IPS-18c (cell line): ENCODE results near the gene DENND5B.

Experiments
- H3K4me3 ChIP-seq: 2 replicates; pipeline ENCODE4 v1.7.0; 2013; ENCODE audit warnings: low read depth, mild to moderate bottlenecking, low read length, moderate library complexity; ENCODE audit not compliant: insufficient read depth
- H3K9me3 ChIP-seq: one replicate; pipeline ENCODE4 v1.6.1; 2013; ENCODE audit warnings: mild to moderate bottlenecking, low read length, moderate library complexity; ENCODE audit not compliant: control insufficient read depth, insufficient read depth

The DENND5B gene

DNA sequence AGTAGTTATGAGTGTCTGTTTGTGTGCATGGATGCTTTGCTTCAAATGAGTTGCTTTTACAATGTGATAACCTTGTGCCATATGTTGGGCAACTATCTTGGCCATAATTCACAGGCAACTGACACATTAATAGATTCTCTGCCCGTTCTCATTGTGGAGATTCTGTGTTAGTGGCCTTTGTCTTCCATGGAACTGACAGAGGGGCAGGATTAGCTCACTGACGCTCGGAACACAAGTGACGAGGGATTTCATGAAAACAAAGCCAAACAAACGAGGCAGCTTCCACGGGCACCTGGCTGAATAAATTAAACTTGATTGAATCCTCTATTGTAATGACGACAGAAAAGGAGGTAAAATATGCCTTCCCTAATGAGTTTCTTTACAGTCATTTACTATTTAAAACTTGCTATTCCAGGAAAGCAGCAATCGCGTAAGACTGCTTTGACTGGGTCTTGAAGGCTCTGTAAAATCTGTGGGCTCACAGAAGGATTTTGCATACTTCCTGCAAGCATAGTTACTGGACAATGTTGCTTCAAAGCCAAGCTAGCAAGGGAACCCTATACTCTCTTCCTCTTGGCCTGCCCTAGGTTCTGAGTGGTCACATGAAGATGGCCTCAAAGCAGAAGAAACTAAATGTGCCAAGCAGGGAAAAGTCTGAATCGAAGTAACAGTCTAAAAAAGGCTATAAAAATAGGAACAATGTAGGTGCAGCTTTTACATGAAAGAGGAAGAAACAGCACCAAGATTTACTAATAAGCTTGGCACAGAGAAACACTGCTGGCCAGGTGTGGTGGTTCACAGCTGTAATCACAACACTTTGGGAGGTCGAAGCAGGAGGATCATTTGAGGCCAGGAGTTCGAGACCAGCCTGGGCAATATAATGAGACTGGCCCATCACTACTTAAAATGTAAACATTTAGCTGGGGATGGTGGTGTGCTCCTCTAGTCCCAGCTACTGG is 236.9 kb downstream of the DENND5B start:
- Histone ChIP-seq H3K4me3 (no peak overlapping the region), H3K9me3 (no peaks in the 10 kb centered on the region)

- no peak overlapping the region for H3K4me3 ChIP-seq
- peaks cover under 1% of the 10 kb centered on the region for H3K9me3 ChIP-seq
Measured at GRCh38 chr12:31346267-31346666, 244.7 kb downstream of the DENND5B start.

DNA sequence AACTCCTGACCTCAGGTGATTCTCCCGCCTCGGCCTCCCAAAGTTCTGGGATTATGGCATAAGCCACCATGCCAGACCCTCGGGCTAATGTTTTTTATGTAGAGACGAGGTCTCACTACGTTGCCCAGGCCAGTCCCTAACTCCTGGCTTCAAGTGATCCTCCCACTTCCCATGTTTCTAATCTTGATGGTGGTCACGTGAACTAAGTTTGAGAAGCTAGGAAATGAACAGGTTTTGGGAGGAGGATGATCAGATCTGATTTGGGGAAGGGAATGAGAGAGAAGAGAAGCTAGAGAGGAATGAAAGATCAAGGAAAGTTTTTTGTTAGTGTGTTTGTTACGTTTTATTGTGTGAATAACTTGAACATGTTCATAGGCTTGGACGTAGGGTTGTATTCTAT is 247.8 kb downstream of the DENND5B start:
- H3K4me3 ChIP-seq: no peak overlapping the region
- peaks cover 2% of the 10 kb centered on the region for H3K9me3 ChIP-seq

DNA sequence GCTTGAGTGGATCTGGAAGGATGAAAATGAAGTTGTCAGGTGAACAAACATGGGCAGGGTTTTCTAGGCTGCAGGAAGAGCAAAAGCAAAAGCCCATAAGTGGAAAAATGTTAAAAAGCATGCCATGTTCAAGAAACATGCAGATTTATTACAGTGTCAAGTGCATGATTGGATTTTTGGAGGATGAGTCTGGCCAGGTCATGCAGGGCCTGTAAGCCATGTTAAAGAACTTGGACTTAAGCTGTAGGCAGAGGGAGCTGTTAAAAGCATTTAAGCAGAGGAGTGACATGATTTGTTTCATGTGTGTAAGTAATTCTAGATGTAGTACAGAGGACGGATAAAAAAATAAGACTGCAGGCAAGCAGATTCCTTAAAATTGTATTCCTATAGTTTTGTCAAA is 248.7 kb downstream of the DENND5B start:
- Histone ChIP-seq H3K9me3 (peaks cover 2% of the 10 kb centered on the region), H3K4me3 (no peak overlapping the region)

DNA sequence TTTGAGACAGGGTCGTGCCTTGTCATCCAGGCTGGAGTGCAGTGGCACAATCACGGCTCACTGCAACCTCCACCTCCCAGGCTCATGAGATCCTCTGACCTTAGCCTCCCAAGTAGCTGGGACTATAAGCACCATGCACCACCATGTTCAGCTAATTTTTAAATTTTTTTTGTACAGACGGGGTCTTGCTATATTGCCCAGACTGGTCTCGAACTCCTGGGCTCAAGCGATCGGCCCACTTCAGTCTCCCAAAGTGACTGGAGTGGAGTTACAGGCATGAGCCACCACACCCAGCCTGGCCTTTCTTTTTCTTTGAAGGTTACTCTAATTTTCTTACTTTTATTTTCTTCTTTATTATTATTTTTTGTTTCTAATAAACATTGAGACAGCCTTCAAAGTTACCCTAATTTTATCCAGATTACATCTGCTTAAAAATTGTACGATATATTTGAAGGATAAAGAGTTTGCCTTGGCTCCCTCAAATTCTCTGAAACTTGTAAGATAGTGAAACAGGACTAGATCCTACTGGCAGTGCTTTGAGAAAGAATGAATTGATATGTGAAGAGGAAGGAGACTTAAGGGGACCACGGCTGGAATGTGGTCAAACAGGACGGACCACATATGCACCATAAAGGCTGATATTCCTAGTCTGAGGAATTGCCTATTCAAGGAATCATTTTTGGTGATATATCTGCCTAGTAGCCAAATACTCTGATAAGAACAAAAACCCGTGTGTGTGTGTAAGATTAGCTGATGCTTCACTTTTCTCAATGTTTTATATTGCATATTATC is 250.9 kb downstream of the DENND5B start:
- Histone ChIP-seq H3K9me3 (peaks cover 2% of the 10 kb centered on the region), H3K4me3 (no peak overlapping the region)

DNA sequence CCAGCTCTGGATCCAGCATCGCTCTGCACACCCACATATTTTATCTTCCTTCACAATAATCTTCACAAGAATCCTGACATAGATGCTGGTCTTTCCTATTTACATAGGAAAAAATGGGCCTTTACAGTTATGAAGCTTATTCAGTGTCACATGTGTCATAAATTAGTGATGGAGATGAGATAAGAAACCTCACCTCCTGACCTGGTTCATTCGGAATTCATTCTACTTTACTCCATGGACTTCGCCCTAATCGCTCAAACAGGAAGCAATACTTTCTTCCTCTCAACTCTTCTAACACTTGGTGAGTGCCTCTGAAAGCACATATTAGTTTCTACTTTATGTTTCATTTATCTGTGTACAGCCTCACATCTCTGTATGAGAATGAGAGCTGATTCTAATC is 253.0 kb downstream of the DENND5B start:
- no peak overlapping the region for H3K4me3 ChIP-seq

More for the DNA sequence above, 253.0 kb downstream of the DENND5B start:
- H3K9me3 ChIP-seq: peaks cover 2% of the 10 kb centered on the region
